ENCODE results near the gene NIPAL3.

NIPAL3 gene

DNA sequence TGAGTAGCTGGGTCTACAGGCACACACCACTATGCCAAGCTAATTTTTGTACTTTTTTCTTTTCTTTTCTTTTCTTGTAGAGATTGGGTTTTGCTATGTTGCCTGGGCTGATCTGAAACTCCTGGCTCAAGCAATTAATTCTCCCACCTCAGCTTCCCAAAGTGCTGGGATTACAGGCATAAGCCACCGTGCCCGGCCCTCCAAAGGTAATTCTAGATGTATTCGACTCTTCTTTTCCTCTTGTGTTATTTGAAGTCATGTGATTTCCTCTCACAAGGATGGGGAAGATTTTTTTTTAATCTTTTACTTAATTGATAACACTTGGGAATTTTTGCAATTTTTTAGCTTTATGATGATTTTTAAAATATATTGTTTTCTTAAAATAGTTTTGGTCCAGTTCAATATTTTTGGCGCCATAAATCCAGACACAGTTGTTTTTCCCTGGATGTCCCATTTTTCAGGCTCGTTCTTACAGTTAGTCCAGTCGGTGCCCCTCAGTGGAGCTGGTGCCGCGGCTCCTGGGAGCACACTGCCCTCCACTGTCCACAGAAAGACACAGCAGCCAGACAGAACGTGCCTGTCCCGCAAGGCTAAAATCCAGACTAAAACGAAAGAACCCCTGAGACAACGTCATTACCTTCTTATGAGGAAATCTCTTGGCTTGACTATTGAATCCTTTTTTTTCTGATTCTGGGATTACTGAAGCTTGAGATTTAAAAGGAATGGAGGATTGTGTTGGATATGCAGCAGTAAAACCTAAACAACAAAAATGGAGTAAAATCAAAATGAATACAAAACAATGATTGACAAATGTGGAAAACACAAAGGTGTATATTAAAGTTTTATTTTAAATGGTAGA lies 24.4 kb upstream of the NIPAL3 start:
- DNase-seq (ENCODE audit: low read depth in 4 of 4, low spot score in 1 of 4): peak in 2 of 4 experiments; percentile 44 to 61

DNA sequence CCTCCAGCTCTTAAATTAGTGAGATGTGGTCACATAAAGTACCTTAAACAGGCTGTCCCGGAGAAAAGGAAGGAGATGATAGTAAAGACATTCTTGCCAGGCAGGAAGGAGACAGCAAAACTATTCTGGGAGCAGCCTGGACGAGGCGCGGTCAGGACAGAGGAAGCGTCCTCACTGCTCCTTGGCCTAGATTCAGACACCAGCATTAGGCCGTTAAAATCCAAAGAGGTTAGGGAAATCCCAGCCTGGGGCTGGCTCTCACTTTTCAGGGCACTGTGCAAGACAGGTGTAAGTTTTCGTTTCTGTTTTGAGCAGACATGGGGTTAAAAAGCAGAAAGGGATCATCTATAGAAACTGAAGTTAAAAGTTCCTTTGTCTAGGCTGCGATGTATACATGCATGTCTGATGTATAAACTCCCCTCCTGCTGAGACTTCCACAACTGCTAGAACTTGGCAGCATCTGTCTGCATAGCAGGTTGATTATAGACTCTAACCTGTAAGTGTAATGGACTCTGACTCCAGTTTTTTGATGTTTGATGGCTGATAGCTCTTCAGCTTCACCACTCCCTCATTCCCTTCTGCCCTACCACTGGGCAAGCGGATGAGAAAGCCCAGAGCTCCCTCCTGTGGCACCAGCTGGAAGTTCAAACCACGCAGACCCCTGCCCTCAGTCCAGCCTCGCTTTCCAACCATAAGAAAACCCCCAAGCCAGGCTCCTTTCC lies 23.6 kb upstream of the NIPAL3 start:
- DNase-seq (ENCODE audit: low read depth in 4 of 4, low spot score in 1 of 4): peak in 1 of 4 experiments; percentile 53

DNA sequence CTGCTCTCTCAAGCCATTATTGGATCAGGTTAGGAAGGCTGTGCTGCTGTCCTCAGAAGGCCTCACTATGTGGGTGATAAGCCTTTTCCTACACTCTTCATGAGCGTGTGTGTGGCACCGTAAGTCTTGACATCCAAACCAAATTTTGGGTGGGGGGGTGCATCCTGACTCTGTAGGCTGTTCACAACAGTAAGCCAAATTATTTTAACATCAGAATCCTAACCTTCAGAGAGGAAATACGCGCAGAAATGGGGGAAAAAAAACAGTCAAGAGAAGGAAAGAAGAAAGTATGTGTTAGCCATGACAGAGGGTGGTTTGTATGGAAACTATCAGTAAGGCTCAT lies 23.0 kb upstream of the NIPAL3 start:
- DNase-seq (ENCODE audit: low read depth in 4 of 4, low spot score in 1 of 4): no peak

DNA sequence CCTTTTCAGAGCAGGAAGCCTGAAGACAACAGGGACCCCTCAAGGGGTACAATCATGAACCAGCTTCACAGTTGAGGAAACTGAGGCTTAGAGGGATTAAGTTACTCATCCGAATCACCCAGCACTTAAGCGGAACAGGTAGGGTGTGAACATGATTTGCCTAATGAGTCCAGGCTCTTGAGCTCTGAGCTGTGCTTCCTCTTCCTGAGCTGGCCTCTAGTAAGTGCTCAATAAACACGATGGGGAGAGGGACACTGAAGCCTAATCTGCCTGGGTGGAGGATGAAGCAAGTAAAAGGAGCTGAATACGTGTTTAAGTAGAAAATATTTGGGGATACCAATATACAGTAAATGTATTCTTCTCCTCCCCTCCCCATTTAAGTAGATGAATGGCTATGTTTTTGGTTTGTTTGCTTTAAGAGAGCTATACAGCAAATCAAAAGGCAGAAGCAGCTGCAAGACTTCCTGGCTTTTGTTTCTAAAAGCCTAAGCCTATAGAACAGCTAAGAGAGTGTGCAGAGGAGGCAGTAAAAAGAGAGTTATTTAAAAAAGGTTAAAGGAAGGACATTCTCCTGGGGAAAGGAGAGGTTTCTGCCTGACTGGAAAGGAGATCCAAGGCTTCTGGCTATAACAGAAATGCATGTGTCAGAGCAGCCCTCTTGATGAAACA lies 22.5 kb upstream of the NIPAL3 start:
- no peak for DNase-seq (ENCODE audit: low read depth in 4 of 4, low spot score in 1 of 4)

DNA sequence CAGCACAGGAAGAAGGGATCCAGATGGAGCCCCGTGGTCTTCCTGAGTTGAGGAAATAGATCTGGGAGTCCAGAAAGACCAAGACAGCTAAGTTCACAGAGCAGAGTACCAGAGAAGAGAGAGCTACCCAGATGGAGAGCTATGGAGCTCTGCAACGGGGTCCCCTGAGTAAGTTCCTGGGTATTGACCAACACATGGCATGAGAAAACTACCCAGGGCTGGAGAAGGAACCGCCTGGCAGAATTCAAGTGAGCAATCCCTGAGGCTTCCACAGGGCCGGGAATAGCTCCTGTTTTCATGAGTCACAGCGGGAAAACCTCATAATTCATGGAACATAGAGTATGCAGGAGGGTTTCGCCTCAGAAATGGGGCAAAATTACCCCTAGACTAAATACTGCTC lies 21.7 kb upstream of the NIPAL3 start:
- DNase-seq (ENCODE audit: low read depth in 4 of 4, low spot score in 1 of 4): no peak

DNA sequence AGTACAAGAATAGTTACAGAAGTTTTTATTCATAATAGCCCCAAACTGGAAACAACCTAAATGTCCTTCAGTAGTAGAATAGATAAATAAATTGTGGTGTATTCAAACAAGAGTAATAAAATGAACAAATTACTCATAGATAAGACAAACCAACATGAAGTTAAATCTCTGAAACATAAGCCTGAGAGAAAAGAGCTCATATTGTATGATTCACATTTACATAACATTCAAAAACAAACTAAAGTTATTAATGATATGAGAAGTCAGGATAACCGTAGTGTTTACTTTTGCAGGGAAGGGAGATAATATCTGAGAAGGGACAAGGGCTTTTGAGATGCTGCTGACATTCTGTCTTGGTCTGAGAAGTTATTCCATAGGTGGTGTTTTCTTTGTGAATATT lies 15.5 kb upstream of the NIPAL3 start:
- DNase-seq (ENCODE audit: low read depth in 4 of 4, low spot score in 1 of 4): no peak

DNA sequence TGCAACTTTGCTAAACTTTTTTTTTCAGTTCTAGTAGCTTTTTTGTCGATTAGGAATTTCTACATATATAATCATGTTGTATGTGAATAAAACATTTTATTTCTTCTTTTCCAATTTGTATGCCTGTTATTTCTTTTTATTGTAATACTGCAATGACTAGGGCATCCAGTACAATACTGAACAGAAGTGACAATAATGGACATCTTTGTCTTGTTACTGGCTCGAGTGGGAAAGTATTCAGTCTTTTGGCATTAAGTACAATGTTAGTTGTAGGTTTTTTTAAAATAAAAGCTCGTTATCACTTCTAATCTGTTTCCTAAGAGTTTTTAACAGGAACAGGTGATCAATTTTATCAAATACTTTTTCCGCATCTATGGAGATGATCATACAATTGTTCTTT lies 11.8 kb upstream of the NIPAL3 start:
- DNase-seq (ENCODE audit: low read depth in 4 of 4, low spot score in 1 of 4): no peak

DNA sequence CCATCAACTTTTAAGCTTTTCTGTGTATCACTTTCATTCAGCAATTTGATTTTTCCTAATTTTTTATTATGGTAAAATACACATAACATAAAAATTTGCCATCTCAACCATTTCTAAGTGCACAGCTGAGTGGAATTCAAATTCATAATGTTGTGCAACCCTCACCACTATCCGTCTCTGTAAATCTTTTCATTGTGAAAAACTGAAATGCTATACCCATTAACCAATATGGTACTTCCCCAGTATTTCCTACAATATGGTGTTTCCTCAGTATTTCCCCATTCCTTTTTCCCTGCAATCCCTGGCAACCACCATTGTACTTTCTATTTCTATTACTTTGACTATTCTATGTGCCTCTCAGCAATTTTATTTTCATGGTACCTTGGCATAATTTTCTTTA lies 8.8 kb upstream of the NIPAL3 start:
- DNase-seq (ENCODE audit: low read depth in 4 of 4, low spot score in 1 of 4): no peak

DNA sequence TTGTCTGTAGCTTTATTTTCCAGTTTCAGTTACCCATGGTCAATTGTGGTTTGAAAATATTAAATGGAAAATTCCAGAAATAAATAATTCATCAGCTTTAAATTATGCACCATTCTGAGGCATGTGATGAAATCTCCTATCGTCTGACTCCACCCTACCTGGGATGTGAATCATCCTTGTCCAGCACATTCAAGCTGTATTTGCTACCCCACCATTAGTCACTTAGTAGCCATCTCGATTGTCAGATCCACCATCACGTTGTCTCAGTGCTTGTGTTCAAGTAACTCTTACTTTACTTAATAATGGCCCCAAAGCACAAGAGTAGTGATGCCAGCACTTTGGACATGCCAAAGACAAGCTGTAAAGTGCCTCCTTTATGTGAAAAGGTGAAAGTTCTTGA lies 6.1 kb upstream of the NIPAL3 start:
- DNase-seq (ENCODE audit: low read depth in 4 of 4, low spot score in 1 of 4): no peak

DNA sequence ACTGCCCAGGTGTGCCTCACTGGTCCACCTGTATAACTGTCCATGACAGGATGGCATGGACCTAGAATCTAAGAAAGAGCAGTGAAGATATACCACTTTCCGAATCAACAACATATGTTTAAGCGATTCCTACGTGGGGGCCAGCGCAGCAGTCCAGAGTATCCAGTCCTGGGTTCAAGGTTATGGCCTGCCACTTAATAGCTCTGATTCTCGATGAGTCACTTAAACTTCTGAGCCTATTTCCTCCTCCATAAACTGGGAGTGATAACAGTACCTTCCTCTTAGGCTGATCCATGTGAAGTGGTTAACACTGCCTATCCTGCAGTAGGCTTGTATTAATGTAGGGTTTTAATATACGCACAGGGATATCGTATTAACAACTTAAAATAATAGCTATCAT lies 4.9 kb upstream of the NIPAL3 start:
- DNase-seq (ENCODE audit: low read depth in 4 of 4, low spot score in 1 of 4): no peak

DNA sequence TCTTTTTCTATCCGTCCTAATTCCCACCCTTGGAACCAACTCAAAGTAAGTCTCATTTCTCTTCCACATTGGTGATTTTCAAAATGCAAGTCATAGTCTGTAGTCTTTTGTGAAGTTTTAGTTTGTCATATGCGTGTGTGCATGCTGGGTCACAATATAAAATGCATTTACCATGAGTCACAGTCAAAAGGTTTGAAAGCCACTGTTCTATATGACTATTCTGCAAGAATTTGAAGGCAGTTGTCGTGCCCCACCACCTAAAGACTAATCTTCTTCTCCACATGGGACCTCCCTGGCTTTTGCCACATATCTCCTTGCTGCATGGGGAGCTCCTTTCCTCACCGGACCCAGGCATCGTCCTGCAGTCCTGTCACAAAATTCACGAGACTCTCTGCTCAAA lies 3.6 kb upstream of the NIPAL3 start:
- no peak for DNase-seq (ENCODE audit: low read depth in 4 of 4, low spot score in 1 of 4)

DNA sequence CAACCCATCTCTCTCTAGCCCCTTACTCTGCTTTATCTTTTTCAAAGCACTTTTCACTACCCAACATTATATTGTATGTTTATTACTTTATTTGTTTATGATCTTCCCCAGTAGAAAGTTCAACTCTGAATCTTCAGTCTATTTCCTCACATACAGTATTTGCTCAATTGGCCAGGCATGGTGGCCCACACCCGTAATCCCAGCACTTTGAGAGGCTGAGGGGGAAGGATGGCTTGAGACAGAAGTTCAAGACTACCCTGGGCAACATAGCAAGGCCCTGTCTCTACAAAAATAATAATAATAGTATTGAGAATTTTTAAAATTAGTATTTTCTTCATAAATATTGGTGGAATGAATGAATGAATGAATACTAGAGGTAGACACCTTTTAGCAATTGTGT lies 3.2 kb upstream of the NIPAL3 start:
- no peak for DNase-seq (ENCODE audit: low read depth in 4 of 4, low spot score in 1 of 4)

DNA sequence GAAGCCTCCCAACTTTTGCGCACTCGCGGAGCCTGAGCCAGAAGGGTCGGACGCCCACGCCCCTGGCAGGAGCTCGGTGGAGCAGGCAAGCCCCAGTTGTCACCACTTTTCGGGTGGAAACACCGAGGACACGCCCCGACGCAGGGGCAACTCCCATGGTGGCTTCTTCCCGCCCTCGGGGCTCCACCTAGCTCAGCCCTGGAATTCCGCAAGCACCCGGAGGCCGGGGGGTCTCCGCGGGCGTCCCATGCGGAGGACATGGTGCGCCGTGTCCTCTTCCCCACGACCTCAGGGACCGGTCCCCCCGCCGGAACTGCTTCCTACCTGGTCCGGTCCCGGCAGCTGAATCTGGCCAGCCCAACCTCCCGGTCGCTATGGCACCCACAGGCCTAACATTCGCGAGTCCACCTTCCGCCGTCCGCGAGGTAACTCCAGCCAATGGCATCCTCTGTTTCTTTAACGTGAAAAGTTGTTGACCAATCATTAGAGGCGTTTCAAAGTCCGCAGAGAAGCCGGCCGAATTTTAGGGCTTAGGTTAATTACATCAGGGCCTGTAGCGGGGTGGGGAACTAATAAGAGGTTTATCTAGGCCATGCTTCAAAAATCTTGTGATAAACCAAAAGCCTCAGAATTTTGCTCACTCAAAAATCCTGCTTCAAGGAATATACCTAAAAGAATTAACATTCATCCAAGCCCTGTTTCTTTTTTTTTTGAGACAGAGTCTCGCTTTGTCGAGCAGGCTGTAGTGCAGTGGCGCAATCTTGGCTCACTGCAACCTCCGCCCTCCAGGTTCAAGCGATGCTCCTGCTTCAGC lies 2.0 kb upstream of the NIPAL3 start, which contains the start of gene STPG1:
Gene STPG1, minus strand, starts transcription at position 433 of the 814 bp plus-strand sequence. CDS start 12,394 bp downstream, outside the sequence.
- peak; percentile 49 to 74 (median 58) for DNase-seq (ENCODE audit: low read depth in 4 of 4, low spot score in 1 of 4)

DNA sequence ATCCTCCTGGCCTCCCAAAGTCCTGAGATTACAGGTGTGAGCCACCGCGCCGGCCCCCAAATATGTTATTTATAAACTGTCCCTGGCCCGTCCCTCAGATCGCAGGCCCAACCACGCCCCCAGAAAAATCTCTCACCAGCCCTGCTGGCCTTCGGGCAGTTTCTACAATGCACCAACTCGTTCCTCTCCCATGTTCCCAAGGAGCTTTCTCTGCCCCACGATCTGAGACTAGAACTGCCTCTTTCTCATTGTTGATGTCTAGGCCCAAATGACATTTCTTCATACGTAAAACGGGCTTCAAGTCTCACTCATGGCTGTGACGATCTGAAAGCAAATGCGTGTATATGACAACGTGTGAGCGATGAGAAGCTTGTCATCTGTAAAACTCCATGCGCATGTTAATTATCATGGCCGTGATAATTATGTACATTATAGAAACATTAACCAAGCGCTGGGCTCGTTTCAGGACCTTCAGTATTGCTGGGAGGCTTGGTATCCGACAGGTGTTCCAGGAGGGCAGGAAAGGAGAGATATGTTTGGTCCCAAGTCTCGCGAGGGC lies 748 bp upstream of the NIPAL3 start:
- DNase-seq (ENCODE audit: low read depth in 4 of 4, low spot score in 1 of 4): no peak

DNA sequence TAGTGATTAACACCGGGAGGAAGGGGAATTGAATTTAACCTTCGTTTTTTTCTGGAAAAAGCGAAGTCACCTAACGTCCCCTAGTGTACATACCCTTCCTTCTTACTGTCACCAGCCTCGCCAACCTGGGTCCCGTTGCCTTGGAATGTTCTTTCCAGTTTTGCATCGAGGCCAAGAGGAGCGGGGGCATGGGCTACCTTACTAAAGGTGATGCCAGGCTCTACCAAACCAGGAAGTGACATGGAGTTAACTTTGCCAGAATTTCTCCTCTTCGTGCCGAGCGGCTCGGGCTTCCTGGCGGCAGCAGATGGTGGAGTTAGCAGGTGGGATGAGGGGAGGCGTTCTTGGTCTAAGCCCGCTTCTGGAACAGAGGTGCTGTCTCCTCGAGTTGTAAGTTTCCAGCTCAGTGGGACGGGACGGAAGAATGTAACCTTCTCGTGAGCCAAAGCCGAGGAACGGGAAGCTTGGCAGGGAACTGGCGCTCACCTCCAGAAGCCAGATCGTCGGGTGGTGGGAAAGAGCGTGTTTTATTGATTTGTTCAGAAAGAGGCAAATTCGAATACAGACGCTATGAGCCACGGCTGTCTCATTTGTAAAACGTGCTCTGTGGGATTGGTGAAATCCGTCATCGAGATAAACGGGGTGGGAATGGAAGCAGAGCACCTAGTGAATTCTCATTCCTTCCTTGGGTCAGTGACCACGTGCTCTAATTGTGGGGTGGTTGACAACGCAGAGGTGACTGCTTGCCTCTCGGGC lies 486 bp downstream of the NIPAL3 start:
- DNase-seq (ENCODE audit: low read depth in 4 of 4, low spot score in 1 of 4): no peak

DNA sequence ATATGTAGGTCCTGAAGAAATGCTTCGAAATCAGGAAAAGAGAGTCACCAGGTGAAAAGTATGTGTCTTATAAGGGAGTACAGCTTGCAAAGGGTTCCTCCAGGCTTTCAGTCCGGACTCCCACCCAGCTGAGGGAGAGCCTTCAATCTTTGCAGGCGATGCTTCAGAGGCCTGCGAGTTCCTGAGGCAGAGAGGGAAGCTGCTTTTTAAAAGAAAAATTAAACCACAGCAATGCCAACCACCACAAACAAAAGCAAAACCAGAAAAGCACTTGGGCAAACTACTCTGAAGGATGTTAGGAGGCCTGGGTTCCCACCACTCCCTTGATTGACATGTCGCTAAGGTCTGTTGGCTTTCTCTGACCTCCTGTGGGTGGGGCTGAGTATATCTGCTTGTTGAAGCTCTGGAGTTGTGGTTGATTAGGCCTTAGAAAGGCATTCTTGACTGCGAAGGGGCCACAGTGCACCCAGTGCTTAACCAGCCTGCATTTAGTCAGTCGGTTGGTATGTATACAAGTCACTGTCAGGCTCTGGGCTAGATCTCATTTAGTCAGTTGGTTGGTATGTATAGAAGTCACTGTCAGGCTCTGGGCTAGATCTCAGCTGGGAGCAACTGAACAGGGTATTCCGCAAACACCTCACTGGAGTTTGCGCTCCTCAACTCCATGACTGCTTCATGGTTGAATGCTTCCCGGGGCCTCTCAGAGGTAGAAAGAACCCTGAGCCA lies 1.2 kb downstream of the NIPAL3 start:
- no peak for DNase-seq (ENCODE audit: low read depth in 4 of 4, low spot score in 1 of 4)

DNA sequence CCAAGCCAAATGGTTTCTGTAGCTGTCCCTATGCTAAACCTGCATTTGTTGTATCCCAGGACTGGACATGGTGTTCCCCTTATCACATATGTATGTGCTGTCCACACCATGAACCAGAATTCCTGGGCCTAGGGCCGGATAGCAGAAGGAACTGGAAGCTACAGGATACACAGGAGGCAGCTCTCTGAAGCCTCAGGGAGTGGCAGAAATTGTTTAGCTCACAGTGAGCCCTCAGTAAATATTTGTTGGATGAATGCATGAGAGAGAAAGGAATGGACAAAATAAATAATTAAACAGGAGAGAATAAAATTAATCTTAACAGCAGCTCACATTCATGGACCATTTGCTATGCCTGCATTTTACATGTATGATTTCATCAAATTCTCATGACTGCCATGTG lies 2.1 kb downstream of the NIPAL3 start:
- no peak for DNase-seq (ENCODE audit: low read depth in 4 of 4, low spot score in 1 of 4)

DNA sequence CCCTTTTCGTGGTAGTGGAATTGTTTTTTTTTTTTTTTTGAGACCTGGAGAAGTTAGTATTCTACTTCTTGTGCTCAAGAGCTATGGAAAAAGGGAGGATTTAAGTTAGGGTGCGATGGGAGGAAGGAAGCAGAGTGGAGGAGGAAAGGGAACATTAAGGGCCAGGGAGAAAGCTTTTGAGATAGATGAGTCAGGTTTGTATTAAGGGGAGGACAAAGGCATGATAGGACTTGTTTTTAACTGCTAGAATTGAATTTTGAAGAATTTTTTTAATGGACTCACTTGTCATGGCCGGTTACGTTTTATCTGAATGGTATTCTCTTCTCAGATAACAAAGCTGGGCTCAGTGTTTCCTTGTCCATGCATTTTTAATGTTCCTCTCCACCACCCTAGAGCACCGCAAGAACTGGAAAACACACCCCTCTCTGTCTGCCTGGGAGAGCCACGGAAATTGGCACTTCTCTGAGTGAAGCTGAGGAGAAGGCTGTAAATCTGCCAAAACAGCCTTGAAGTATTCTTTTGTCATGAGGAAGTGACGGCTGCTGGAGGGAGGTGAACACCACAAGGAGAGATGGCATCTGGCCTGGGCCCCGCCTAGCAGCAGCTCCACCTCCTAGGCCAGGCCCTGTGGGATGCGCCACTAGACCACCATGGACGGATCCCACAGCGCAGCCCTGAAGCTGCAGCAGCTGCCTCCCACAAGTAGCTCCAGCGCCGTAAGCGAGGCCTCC lies 3.5 kb downstream of the NIPAL3 start:
- DNase-seq (ENCODE audit: low read depth in 4 of 4, low spot score in 1 of 4): no peak

DNA sequence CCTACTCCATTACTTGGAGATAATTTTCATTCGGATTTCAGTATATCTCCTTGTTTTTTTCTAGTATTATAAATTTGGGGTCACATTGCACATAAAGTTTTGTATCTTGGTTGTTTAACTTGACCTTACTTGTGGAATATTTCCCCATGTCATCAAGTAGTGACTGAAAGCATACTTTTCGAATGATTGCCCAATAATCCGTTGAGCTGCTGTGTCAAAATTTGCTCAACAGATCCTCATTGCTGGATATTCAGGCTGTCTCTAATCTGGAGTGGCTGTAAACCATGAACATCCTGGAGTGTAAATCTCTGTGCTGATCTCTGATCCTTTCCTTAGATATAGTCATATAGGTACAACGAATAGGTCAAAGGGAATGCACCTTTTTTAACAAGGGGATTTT lies 4.9 kb downstream of the NIPAL3 start:
- no peak for DNase-seq (ENCODE audit: low read depth in 4 of 4, low spot score in 1 of 4)
